Naive thymus-derived CD4-positive, alpha-beta T cell (primary cell): ENCODE data around the gene KRTAP10-3. TPM values are rescaled to one million over a fixed set of nuclear protein-coding genes. Genes with fewer than 3 reads are reported as not detected.
"Not testable (repeated sequence)": the region's sequence is repeated elsewhere in the genome, so short reads cannot be mapped to it uniquely, and the experiment has no call there.

Source experiments
- ATAC-seq: fragments of 150-1000 bp; cut with Tn5 transposase; 2 replicates; pipeline ENCODE4 v1.10.0; 2021; ENCODE audit warnings: mild to moderate bottlenecking, moderate library complexity
- CTCF ChIA-PET: fragments of 350-600 bp; sonication (Branson Sonifier 250); formaldehyde crosslinking; loops from one replicate; lab custom pipeline; 2021; ENCODE audit warnings: antibody characterized with exemption; lab: Charles Lee
- POLR2A ChIA-PET: fragments of 350-600 bp; sonication (Branson Sonifier 250); formaldehyde crosslinking; loops from one replicate; lab custom pipeline; 2021; ENCODE audit warnings: antibody characterized with exemption, inconsistent platforms; lab: Charles Lee
- DNase-seq, 9 donors: peaks; one replicate each; pipeline versions ENCODE4 v3.0.0 to v3.0.0-alpha.2; 2020 to 2022; ENCODE audit warnings: mixed read lengths in 1 of 9
- H3K27ac ChIP-seq: one replicate; pipeline ENCODE4 v1.7.0; 2013; ENCODE audit warnings: mild to moderate bottlenecking, low read depth, low read length, moderate library complexity
- H3K27me3 ChIP-seq, 2 donors: one replicate each; pipeline ENCODE4 v1.7.0; 2013; ENCODE audit warnings: low read length in 2 of 2, mild to moderate bottlenecking in 2 of 2, moderate library complexity in 2 of 2; ENCODE audit not compliant: control insufficient read depth in 2 of 2, insufficient read depth in 2 of 2
- H3K36me3 ChIP-seq, 3 experiments: 1 replicate in 2 of 3; 2 replicates in 1 of 3; pipeline ENCODE4 v1.7.0; 2013; ENCODE audit warnings: low read length in 3 of 3, mild to moderate bottlenecking in 3 of 3, moderate library complexity in 1 of 3; ENCODE audit not compliant: insufficient read depth in 3 of 3, control insufficient read depth in 2 of 3
- H3K4me1 ChIP-seq, 2 donors: one replicate each; pipeline ENCODE4 v1.7.0; 2013; ENCODE audit warnings: low read length in 2 of 2, mild to moderate bottlenecking in 2 of 2, moderate library complexity in 1 of 2; ENCODE audit not compliant: control insufficient read depth in 2 of 2, insufficient read depth in 2 of 2
- H3K4me3 ChIP-seq: 2 replicates; pipeline ENCODE4 v1.7.0; 2013; ENCODE audit warnings: mild to moderate bottlenecking, low read length
- H3K9me3 ChIP-seq, 3 experiments: 1 replicate in 2 of 3; 2 replicates in 1 of 3; pipeline ENCODE4 v1.7.0; 2013; ENCODE audit warnings: low read length in 3 of 3; ENCODE audit not compliant: control insufficient read depth in 2 of 3
- H3K27ac Mint-ChIP-seq, 9 donors: one replicate each; pipeline ENCODE4 v1.8.0; 2020 to 2022; ENCODE audit warnings: mixed read lengths in 9 of 9, mild to moderate bottlenecking in 8 of 9, moderate library complexity in 5 of 9, inconsistent platforms in 2 of 9
- H3K27me3 Mint-ChIP-seq, 5 donors: one replicate each; pipeline ENCODE4 v1.8.0; 2021 to 2022; ENCODE audit warnings: mixed read lengths in 5 of 5, mild to moderate bottlenecking in 1 of 5
- H3K36me3 Mint-ChIP-seq, 5 donors: one replicate each; pipeline ENCODE4 v1.8.0; 2020 to 2022; ENCODE audit warnings: mixed read lengths in 5 of 5, mild to moderate bottlenecking in 3 of 5, inconsistent platforms in 1 of 5
- H3K4me1 Mint-ChIP-seq, 7 donors: one replicate each; pipeline ENCODE4 v1.8.0; 2020 to 2022; ENCODE audit warnings: mixed read lengths in 7 of 7, mild to moderate bottlenecking in 3 of 7, inconsistent platforms in 1 of 7
- H3K4me3 Mint-ChIP-seq, 10 donors: one replicate each; pipeline ENCODE4 v1.8.0; 2020 to 2022; ENCODE audit warnings: mild to moderate bottlenecking in 10 of 10, mixed read lengths in 10 of 10, moderate library complexity in 6 of 10, inconsistent platforms in 2 of 10
- H3K9me3 Mint-ChIP-seq, 11 donors: one replicate each; pipeline ENCODE4 v1.8.0; 2020 to 2022; ENCODE audit warnings: mixed read lengths in 11 of 11, mild to moderate bottlenecking in 4 of 11, inconsistent platforms in 1 of 11, moderate library complexity in 1 of 11
- intact Hi-C, 2 donors: fragments of 100-400 bp; cut with micrococcal nuclease; formaldehyde crosslinking; loops; one replicate each; pipeline ENCODE4 v1.15.1; 2023
- polyA plus RNA-seq, 2 donors: library from polyadenylated mRNA; unstranded; fragments of 300-500 nt; fragmentation: Illumina TruSeq; gene quantifications; one replicate each; pipeline ENCODE4 v1.2.3, GENCODE V29; 2021
- total RNA-seq, 6 experiments: library from RNA in 5 of 6; stranded (reverse) in 5 of 6; gene quantifications; 1 replicate in 5 of 6; 2 replicates in 1 of 6; pipeline ENCODE4 v1.2.3 and lab custom pipeline; 2021 to 2026

KRTAP10-3 gene
- total and polyA plus RNA-seq, 7 experiments from 2014 or later = not detected

DNA sequence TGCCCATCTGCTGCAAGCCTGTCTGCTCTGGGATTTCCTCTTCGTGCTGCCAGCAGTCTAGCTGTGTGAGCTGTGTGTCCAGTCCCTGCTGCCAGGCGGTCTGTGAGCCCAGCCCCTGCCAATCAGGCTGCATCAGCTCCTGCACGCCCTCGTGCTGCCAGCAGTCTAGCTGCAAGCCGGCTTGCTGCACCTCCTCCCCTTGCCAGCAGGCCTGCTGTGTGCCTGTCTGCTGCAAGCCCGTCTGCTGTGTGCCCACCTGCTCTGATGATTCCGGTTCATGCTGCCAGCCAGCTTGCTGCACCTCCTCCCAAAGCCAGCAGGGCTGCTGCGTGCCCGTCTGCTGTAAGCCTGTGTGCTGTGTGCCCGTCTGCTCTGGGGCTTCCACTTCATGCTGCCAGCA lies 42.5 kb upstream of the KRTAP10-3 start:
- H3K27ac Mint-ChIP-seq, H3K4me1 ChIP-seq, ATAC-seq, CTCF ChIA-PET, DNase-seq, H3K4me1 Mint-ChIP-seq, H3K9me3 ChIP-seq, H3K27me3 ChIP-seq, H3K36me3 ChIP-seq, intact Hi-C loops, H3K27ac ChIP-seq, H3K36me3 Mint-ChIP-seq, H3K4me3 Mint-ChIP-seq, POLR2A ChIA-PET, H3K4me3 ChIP-seq: not testable (repeated sequence)
- H3K9me3 Mint-ChIP-seq = peaks cover 2 to 25% (median 9%) of the 10 kb centered on the region in 11 donors
- H3K27me3 Mint-ChIP-seq = peaks cover 0 to 31% (median 0%) of the 10 kb centered on the region in 5 donors

DNA sequence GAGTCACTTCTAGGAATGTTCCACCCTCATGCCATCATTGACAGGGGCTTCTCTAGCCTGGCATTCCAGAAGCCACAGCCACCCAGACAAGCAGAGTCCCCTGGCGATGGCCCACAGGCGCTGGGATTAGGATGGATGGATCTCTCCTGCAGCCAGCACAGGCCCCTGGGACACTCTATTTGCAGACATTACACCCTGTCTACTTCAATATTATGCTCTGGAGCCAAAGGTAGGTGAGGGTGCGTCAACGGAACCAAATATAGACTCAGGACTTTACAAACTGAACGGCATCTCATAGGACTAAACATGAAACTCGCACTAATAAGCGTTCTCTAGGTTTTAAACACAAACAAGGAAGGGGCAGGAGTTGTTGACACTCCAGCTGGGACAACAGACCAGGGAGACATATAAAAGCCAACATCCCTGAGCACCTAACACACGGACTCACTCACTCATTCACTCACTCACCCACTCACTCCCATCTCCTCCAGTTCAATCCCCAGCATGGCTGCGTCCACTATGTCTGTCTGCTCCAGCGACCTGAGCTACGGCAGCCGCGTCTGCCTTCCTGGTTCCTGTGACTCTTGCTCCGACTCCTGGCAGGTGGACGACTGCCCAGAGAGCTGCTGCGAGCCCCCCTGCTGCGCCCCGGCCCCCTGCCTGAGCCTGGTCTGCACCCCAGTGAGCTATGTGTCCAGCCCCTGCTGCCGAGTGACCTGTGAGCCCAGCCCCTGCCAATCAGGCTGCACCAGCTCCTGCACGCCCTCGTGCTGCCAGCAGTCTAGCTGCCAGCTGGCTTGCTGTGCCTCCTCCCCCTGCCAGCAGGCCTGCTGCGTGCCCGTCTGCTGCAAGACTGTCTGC lies 41.8 kb upstream of the KRTAP10-3 start, which contains the start of gene KRTAP10-7:
Gene KRTAP10-7, plus strand, starts transcription at position 480 of the 861 bp plus-strand sequence. Its CDS starts 25 bp downstream, at position 505.
- POLR2A ChIA-PET, H3K27ac Mint-ChIP-seq, H3K27me3 ChIP-seq, ATAC-seq, H3K9me3 ChIP-seq, CTCF ChIA-PET, H3K27ac ChIP-seq, H3K4me1 Mint-ChIP-seq, intact Hi-C loops, H3K36me3 ChIP-seq, H3K4me1 ChIP-seq, H3K36me3 Mint-ChIP-seq, H3K4me3 ChIP-seq, H3K4me3 Mint-ChIP-seq, DNase-seq: not testable (repeated sequence)
- Mint-ChIP-seq H3K27me3 (peaks cover 0 to 25% (median 0%) of the 10 kb centered on the region in 5 donors), H3K9me3 (peaks cover 2 to 18% (median 7%) of the 10 kb centered on the region in 11 donors)

DNA sequence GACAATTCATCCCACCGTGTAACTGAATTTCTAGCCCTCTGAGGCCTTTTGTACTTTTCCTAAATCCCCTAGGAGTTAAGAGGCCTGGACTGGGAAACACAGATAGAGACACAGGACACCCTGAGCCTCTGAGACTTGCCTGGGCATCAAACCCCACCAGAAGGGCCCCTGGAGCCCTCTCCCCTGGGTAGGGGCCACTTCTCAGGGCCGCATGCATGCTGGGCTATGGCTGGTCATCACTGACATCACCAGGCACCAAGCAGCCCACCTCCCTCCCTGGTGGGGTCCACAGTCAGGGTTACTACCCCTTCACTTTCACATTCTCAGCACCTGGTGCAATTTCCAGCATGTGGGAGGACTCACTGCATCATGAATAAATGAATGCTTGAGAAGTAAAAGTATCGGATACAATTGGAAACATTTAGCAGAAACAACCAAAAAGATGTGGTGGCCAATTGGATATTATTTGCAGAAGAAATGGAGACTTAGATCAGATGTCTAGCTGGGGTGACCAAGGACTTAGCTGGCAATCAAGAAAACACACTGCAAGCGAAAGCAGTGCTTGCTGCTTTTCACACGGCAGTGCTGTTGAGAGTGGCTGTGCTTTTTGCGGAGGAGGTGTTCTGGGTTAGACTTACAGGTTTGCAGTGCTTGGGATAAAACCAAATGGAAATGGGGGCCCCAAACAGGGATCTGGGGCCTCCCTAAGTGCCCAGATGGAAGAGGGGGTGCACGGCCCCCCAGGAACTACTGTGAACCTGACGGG lies 40.9 kb upstream of the KRTAP10-3 start:
- no peak for ATAC-seq
- CTCF ChIA-PET = interaction anchor here (0.6 kb wide), 1 partner anchor 16 kb away, joined by 3 read pairs; no protein-coding TSS in a partner anchor
- H3K27ac ChIP-seq = no peak overlapping the region
- H3K36me3 ChIP-seq = no peaks in the 10 kb centered on the region
- POLR2A ChIA-PET = no interaction called here
- Mint-ChIP-seq H3K4me1 (peaks cover 0 to 6% (median 4%) of the 10 kb centered on the region in 7 donors), H3K4me3 (no peak overlapping the region), H3K27me3 (peaks cover 0 to 18% (median 0%) of the 10 kb centered on the region in 5 donors), H3K9me3 (peaks cover 2 to 12% (median 5%) of the 10 kb centered on the region in 11 donors), H3K27ac (no peak overlapping the region), H3K36me3 (peaks cover 0 to 7% (median 0%) of the 10 kb centered on the region in 5 donors)
- no peak for DNase-seq
- H3K4me3 ChIP-seq = no peak overlapping the region
- no peaks in the 10 kb centered on the region for H3K4me1 ChIP-seq
- no peaks in the 10 kb centered on the region for H3K27me3 ChIP-seq
- no peaks in the 10 kb centered on the region for H3K9me3 ChIP-seq
- intact Hi-C loops = no loop called here

DNA sequence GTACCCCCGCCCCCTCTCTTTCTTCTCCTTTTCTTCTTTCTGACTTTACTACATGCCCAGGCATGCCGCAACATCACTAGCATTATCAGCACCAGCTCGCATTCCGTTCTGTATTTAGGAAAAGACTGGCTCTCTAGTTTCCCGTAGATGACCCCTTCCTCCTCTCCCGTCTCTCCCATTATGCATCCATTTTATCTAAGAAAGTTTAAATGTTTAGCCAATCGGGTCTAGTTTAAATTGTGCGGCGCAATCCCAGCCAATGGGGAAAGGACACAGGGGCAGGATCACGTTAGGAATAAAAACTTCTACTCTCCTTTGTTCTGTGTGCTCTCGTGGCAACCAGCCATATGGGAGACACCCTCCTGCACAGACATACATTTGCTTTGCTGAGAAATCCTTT lies 39.5 kb upstream of the KRTAP10-3 start:
- no peaks in the 10 kb centered on the region for H3K27me3 ChIP-seq
- ChIA-PET CTCF (no interaction called here), POLR2A (no interaction called here)
- peaks cover 0 to 17% (median 0%) of the 10 kb centered on the region in 5 donors for H3K27me3 Mint-ChIP-seq
- H3K36me3 ChIP-seq = no peaks in the 10 kb centered on the region
- ATAC-seq = no peak
- H3K27ac ChIP-seq = no peak overlapping the region
- no peak overlapping the region for H3K27ac Mint-ChIP-seq
- no peak overlapping the region for H3K4me3 ChIP-seq
- H3K4me1 ChIP-seq = no peaks in the 10 kb centered on the region
- no peaks in the 10 kb centered on the region for H3K9me3 ChIP-seq
- H3K36me3 Mint-ChIP-seq = peaks cover 0 to 7% (median 0%) of the 10 kb centered on the region in 5 donors
- H3K9me3 Mint-ChIP-seq = peaks cover 2 to 12% (median 5%) of the 10 kb centered on the region in 11 donors
- intact Hi-C loops = no loop called here
- DNase-seq = no peak
- H3K4me1 Mint-ChIP-seq = peaks cover 0 to 6% (median 3%) of the 10 kb centered on the region in 7 donors
- H3K4me3 Mint-ChIP-seq = no peak overlapping the region

DNA sequence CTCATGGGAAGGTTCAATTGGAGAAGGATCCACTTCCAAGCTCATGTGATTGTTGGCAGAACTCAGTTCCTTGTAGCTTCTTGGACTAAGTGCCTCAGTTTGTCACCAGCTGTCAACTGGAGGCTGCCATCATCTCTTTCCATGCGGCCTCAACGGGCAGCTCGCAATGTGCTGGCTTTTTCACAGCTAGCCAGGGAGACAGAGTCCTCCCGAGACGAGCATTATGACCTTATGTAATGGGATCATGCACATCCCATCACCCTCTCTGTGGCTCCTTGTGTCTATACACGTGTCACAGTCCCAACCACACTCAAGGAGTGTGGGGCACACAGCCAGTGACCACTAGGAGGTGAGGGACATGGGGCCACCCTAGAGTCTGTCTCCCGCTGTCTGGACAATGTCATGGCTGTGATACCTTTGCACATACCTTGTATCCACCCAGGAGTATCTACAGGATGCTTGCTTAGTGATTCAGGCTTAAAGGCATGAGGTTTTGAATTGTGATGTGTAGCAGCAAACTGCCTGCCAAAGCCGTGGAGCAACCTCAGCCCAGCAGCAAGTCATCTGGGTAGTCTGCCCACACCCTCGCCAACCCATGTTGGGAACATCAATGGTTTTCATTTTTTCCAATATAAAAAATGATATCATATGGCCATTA lies 37.6 kb upstream of the KRTAP10-3 start:
- Mint-ChIP-seq H3K9me3 (peaks cover 2 to 12% (median 5%) of the 10 kb centered on the region in 11 donors), H3K36me3 (peaks cover 0 to 7% (median 0%) of the 10 kb centered on the region in 5 donors), H3K27me3 (peaks cover 0 to 18% (median 0%) of the 10 kb centered on the region in 5 donors), H3K4me3 (no peak overlapping the region), H3K27ac (peak overlapping the region in 2 of 9 donors; percentile 1 to 24), H3K4me1 (peaks cover 0 to 6% (median 2%) of the 10 kb centered on the region in 7 donors)
- no peak for ATAC-seq
- ChIA-PET CTCF (no interaction called here), POLR2A (interaction anchor here (0.8 to 1.4 kb wide), 2 partner anchors 62 to 98 kb away, joined by 3 to 5 read pairs; partner anchors contain the start of gene KRTAP12-3)
- Histone ChIP-seq H3K36me3 (no peaks in the 10 kb centered on the region), H3K9me3 (no peaks in the 10 kb centered on the region), H3K27me3 (no peaks in the 10 kb centered on the region), H3K4me3 (no peak overlapping the region), H3K4me1 (no peaks in the 10 kb centered on the region), H3K27ac (no peak overlapping the region)
- intact Hi-C loops = no loop called here
- no peak for DNase-seq

DNA sequence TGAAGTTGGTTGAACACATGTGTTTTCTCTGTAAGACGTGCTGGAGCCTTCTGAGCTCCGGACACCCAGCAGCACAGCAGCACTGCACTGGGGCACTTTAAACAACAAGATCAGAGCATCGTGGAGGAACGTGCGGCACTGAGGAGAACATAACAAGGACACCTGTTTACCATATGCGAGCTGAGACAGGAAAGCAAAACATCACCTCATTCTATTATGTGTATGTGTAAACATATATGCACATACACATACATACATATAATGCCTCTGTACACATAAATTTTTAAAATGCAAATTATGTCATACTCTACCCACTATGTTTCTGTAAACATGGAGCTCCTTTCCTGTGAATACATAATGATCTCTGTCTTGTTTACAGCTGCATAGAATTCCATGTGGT lies 36.9 kb upstream of the KRTAP10-3 start:
- H3K27me3 Mint-ChIP-seq = peaks cover 0 to 18% (median 0%) of the 10 kb centered on the region in 5 donors
- H3K4me1 ChIP-seq = no peaks in the 10 kb centered on the region
- no peak for ATAC-seq
- CTCF ChIA-PET = no interaction called here
- peaks cover 0 to 6% (median 2%) of the 10 kb centered on the region in 7 donors for H3K4me1 Mint-ChIP-seq
- no peak overlapping the region for H3K27ac ChIP-seq
- no peaks in the 10 kb centered on the region for H3K27me3 ChIP-seq
- no peaks in the 10 kb centered on the region for H3K36me3 ChIP-seq
- peak overlapping the region in 2 of 9 donors; percentile 2 to 13 for H3K27ac Mint-ChIP-seq
- H3K4me3 ChIP-seq = no peak overlapping the region
- H3K36me3 Mint-ChIP-seq = peaks cover 0 to 7% (median 0%) of the 10 kb centered on the region in 5 donors
- intact Hi-C loops = no loop called here
- peaks cover 2 to 12% (median 5%) of the 10 kb centered on the region in 11 donors for H3K9me3 Mint-ChIP-seq
- DNase-seq = no peak
- POLR2A ChIA-PET = interaction anchor here (0.8 to 1.4 kb wide), 2 partner anchors 16 to 62 kb away, joined by 3 to 5 read pairs; partner anchors contain the start of gene KRTAP12-3
- no peak overlapping the region for H3K4me3 Mint-ChIP-seq
- H3K9me3 ChIP-seq = no peaks in the 10 kb centered on the region
